Measurements from ENCODE around the gene ARMH1. TPM values are rescaled to one million over a fixed set of nuclear protein-coding genes. Genes with fewer than 3 reads are reported as not detected.
A peak's percentile ranks its signal among the peaks of the same experiment; 100 is the strongest.

Gene ARMH1
- total and polyA plus RNA-seq, 9 donors: 3.1 to 13.8 (median 5.7) TPM

- intact Hi-C loops (cut with DNase I): no loop called here
- WGBS, 3 donors: 84 to 87% (median 85%) methylated on average over 6 of the region's 6 CpGs
These were observed 43.6 kb downstream of the ARMH1 start for GRCh38 chr1:44718091-44718490.

GRCh38 chr1:44719318-44719717, 44.8 kb downstream of the ARMH1 start:
- intact Hi-C loops (cut with DNase I): no loop called here
- Histone ChIP-seq H3K4me1 (ENCODE audit: insufficient read depth) (no peaks in the 10 kb centered on the region), H3K36me3 (no peaks in the 10 kb centered on the region), H3K27ac (no peak overlapping the region), H3K4me3 (no peak overlapping the region), H3K27me3 (no peaks in the 10 kb centered on the region), H3K9me3 (no peaks in the 10 kb centered on the region)
- TF ChIP-seq CTCF (IDR thresholded peaks at IDR 0.05) (no peak), EP300 (IDR thresholded peaks at IDR 0.05) (no peak), POLR2A (IDR thresholded peaks at IDR 0.05) (no peak)
- peak in 1 of 5 donors; percentile 13 for DNase-seq
- 54 to 68% (median 66%) methylated on average over 5 of the region's 5 CpGs for WGBS, 3 donors

More at GRCh38 chr1:44718091-44718490, 43.6 kb downstream of the ARMH1 start:
- H3K4me1 ChIP-seq (ENCODE audit: insufficient read depth): no peaks in the 10 kb centered on the region
- no peaks in the 10 kb centered on the region for H3K9me3 ChIP-seq
- no peak overlapping the region for H3K27ac ChIP-seq
- no peaks in the 10 kb centered on the region for H3K27me3 ChIP-seq
- no peak for TF ChIP-seq EP300 (IDR thresholded peaks at IDR 0.05)
- no peak for TF ChIP-seq CTCF (IDR thresholded peaks at IDR 0.05)
- TF ChIP-seq POLR2A (IDR thresholded peaks at IDR 0.05): no peak
- DNase-seq: no peak
- no peaks in the 10 kb centered on the region for H3K36me3 ChIP-seq
- no peak overlapping the region for H3K4me3 ChIP-seq

GRCh38 chr1:44720281-44720680, 45.8 kb downstream of the ARMH1 start:
- no peak for TF ChIP-seq POLR2A (IDR thresholded peaks at IDR 0.05)
- no peak for TF ChIP-seq EP300 (IDR thresholded peaks at IDR 0.05)
- TF ChIP-seq CTCF (IDR thresholded peaks at IDR 0.05): no peak
- WGBS, 3 donors: 76 to 91% (median 82%) methylated on average over 4 of the region's 4 CpGs
- no peak overlapping the region for H3K27ac ChIP-seq
- H3K4me3 ChIP-seq: no peak overlapping the region
- intact Hi-C loops (cut with DNase I): no loop called here
- no peaks in the 10 kb centered on the region for H3K4me1 ChIP-seq (ENCODE audit: insufficient read depth)
- H3K36me3 ChIP-seq: no peaks in the 10 kb centered on the region
- peak in 1 of 5 donors; percentile 4 for DNase-seq
- no peaks in the 10 kb centered on the region for H3K27me3 ChIP-seq
- H3K9me3 ChIP-seq: no peaks in the 10 kb centered on the region

GRCh38 chr1:44721485-44722361, 47.2 kb downstream of the ARMH1 start:
- TF ChIP-seq CTCF (IDR thresholded peaks at IDR 0.05) (no peak), POLR2A (IDR thresholded peaks at IDR 0.05) (peak; percentile 56)
- H3K4me3 ChIP-seq: no peak overlapping the region
- H3K27ac ChIP-seq: peak overlapping the region in 1 of 2 donors; percentile 10
- 18 to 31% (median 19%) methylated on average over 14 of the region's 14 CpGs for whole genome bisulfite sequencing, 3 donors
- DNase-seq: peak in 1 of 5 donors; percentile 47
- no peaks in the 10 kb centered on the region for H3K9me3 ChIP-seq
- H3K27me3 ChIP-seq: no peaks in the 10 kb centered on the region
- no peaks in the 10 kb centered on the region for H3K36me3 ChIP-seq
- intact Hi-C loops (cut with DNase I): no loop called here
- no peaks in the 10 kb centered on the region for H3K4me1 ChIP-seq (ENCODE audit: insufficient read depth)

Measured in ovary (tissue), 9 donors.